Colon (tissue), 2 donors: Measurements from ENCODE around the gene ZNF674.

Source experiments
- FAIRE-seq: peaks from 2 replicates; lab custom pipeline; 2012; peaks lifted over from hg19 to GRCh38; lab: Jason Lieb, UNC
- donor health status: control.
- donor health status: control.

Gene ZNF674

GRCh38 chrX:46545111-46546005 is at the start of gene ZNF674:
ZNF674 (minus strand) TSS chrX:46545421; CDS start chrX:46542087, 3,334 bp downstream.
- FAIRE-seq = no peak

- FAIRE-seq = no peak
These were observed 44.9 kb upstream of the ZNF674 start for GRCh38 chrX:46589977-46590723.

- no peak for FAIRE-seq
These were observed 43.0 kb upstream of the ZNF674 start for GRCh38 chrX:46588263-46588662.

GRCh38 chrX:46587753-46588171 is 42.5 kb upstream of the ZNF674 start:
- no peak for FAIRE-seq

GRCh38 chrX:46587158-46587557 is 41.9 kb upstream of the ZNF674 start:
- no peak for FAIRE-seq

GRCh38 chrX:46584736-46585135 is 39.5 kb upstream of the ZNF674 start:
- no peak for FAIRE-seq

GRCh38 chrX:46582966-46583365 is 37.7 kb upstream of the ZNF674 start:
- no peak for FAIRE-seq

GRCh38 chrX:46582325-46582724 is 37.1 kb upstream of the ZNF674 start:
- FAIRE-seq = no peak

GRCh38 chrX:46580613-46581012 is 35.4 kb upstream of the ZNF674 start:
- no peak for FAIRE-seq

- FAIRE-seq = no peak
These were observed 34.0 kb upstream of the ZNF674 start for GRCh38 chrX:46579250-46579649.

- FAIRE-seq = no peak
These were observed 32.2 kb upstream of the ZNF674 start for GRCh38 chrX:46577221-46578005.

- FAIRE-seq = no peak
These were observed 31.2 kb upstream of the ZNF674 start for GRCh38 chrX:46576458-46576857.

- FAIRE-seq = no peak
These were observed 30.8 kb upstream of the ZNF674 start for GRCh38 chrX:46575991-46576392.

- no peak for FAIRE-seq
These were observed 30.4 kb upstream of the ZNF674 start for GRCh38 chrX:46575586-46575985.

- no peak for FAIRE-seq
These were observed 29.7 kb upstream of the ZNF674 start for GRCh38 chrX:46574774-46575381.

GRCh38 chrX:46573892-46574773 is 28.9 kb upstream of the ZNF674 start:
- FAIRE-seq = no peak

- FAIRE-seq = no peak
These were observed 28.2 kb upstream of the ZNF674 start, which contains the start of gene CHST7 for GRCh38 chrX:46573331-46573891. CHST7 (plus strand) TSS chrX:46573765; CDS start chrX:46573932, 167 bp downstream.

GRCh38 chrX:46572340-46572936 is 27.2 kb upstream of the ZNF674 start:
- no peak for FAIRE-seq

- no peak for FAIRE-seq
These were observed 26.5 kb upstream of the ZNF674 start for GRCh38 chrX:46571423-46572339.
